ENCODE data around the gene MAD1L1.

The MAD1L1 gene

DNA sequence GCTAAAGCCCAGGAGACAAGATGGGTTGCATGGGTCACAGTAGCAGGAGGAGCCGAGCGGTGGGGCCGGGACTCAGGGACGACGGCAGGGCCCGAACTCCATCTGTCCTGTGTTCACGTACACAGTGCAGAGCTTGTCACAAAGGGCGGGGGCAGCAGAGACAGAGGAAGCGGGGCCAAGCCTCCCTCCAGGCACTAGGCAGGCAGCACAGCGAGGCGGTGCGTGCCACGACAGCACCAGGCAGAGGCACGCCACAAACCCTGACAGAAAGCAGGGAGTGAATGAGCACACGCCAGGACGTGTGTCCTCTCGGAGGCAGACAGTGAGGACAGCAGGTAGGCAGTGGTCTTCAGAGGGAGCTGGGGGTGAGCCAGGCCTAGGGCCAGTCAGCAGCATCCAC lies 177.8 kb downstream of the MAD1L1 start:
- TF ChIP-seq, protein P1, sequence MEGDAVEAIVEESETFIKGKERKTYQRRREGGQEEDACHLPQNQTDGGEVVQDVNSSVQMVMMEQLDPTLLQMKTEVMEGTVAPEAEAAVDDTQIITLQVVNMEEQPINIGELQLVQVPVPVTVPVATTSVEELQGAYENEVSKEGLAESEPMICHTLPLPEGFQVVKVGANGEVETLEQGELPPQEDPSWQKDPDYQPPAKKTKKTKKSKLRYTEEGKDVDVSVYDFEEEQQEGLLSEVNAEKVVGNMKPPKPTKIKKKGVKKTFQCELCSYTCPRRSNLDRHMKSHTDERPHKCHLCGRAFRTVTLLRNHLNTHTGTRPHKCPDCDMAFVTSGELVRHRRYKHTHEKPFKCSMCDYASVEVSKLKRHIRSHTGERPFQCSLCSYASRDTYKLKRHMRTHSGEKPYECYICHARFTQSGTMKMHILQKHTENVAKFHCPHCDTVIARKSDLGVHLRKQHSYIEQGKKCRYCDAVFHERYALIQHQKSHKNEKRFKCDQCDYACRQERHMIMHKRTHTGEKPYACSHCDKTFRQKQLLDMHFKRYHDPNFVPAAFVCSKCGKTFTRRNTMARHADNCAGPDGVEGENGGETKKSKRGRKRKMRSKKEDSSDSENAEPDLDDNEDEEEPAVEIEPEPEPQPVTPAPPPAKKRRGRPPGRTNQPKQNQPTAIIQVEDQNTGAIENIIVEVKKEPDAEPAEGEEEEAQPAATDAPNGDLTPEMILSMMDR (conservative IDR thresholded peaks at IDR 0.05; ENCODE audit: control insufficient read depth, insufficient read depth, low read depth, low read length), result no peak

DNA sequence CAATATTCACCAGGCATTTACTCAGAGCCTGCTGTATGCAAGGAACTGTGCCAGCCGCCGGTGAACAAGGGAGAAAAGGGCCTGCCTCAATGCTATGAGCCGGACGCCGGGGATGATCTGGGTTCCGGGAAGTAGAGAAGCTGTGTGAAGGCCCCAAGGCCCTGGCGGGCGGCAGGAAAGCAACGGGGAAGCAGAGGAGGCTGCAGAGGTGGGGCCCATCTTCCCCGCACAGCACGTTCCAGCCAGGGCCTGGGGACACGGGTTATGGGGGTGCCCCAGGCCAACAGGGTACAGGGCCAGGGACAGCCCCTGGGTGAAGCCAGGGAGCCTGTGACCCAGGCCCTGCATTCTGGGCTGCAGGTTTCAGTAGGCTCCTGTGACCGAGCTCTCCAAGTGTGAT lies 179.3 kb downstream of the MAD1L1 start:
- no peak for DNase-seq (ENCODE audit: low read depth)
- TF ChIP-seq, protein P1 (conservative IDR thresholded peaks at IDR 0.05; ENCODE audit: control insufficient read depth, insufficient read depth, low read depth, low read length), result no peak

More for the DNA sequence above, 177.8 kb downstream of the MAD1L1 start:
- DNase-seq (ENCODE audit: low read depth), result no peak
- no peak overlapping the region for H3K4me3 ChIP-seq (ENCODE audit: control insufficient read depth, low read depth, low read length)

DNA sequence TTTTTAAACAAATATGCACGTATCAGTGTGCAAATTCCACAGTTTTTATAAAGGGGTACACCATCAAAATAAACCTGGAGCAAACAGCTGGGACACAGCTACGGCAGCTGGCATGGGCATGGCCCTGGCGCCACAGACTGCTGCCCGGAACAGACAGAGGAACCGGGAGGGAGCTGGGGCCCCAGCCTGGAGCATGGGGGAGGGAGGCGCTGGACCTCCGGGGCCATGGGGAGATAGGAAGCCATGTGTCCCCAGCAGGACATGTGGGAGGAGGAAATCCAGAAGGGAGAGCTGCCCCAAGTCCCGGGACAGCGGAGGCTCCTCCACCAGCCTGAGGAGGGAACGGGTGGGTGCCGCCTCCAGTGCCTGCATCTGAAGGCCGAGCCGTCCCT lies 180.1 kb downstream of the MAD1L1 start:
- DNase-seq (ENCODE audit: low read depth), result no peak
- H3K4me3 ChIP-seq (ENCODE audit: control insufficient read depth, low read depth, low read length), result no peak overlapping the region
- TF ChIP-seq, protein P1 (conservative IDR thresholded peaks at IDR 0.05; ENCODE audit: control insufficient read depth, insufficient read depth, low read depth, low read length), result no peak

More for the DNA sequence above, 179.3 kb downstream of the MAD1L1 start:
- H3K4me3 ChIP-seq (ENCODE audit: control insufficient read depth, low read depth, low read length), result no peak overlapping the region

DNA sequence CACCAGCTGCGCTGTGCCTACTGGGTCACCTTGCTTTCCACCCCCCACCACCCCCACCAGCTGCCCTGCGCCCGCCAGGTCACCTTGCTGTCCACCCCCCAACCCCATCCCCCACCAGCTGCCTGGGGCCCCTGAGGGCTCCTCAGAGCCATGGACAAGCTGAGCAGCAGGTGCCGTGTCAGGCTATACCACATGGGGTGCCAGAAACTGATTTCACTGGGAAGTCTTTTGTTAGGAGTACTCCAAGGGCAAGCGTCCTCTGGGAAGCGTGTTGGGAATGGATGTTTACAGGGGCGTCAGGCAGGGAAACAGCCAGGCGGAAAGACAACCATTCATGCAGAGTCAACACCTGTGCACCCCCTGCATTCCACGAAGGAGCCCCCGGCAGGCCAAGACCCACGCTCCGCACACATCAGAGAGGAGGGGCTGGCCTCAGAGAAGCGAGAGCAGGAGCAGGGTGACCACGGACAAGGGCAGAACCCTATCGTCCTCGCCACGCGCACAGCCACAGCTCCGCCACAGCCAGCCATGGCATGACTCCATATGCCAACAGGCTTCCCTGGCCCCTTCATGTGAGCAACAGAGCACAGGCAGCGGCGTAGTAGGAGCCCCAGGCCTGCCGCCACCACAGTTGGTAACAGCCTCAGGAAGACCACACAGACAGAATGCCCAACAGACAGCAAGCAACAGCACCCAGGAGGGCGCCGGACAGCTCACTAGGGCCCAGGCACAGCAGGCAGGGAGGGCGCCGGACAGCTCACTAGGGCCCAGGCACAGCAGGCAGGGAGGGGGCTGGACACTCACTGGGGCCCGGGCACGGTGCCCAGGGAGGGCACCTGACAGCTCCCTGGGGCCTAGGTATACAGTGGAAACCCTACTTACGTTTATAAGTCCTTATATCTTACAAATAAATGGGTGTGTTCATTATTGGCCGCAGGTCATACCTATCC lies 180.8 kb downstream of the MAD1L1 start:
- no peak for DNase-seq (ENCODE audit: low read depth)
- H3K4me3 ChIP-seq (ENCODE audit: control insufficient read depth, low read depth, low read length), result no peak overlapping the region
- TF ChIP-seq, protein P1 (conservative IDR thresholded peaks at IDR 0.05; ENCODE audit: control insufficient read depth, insufficient read depth, low read depth, low read length), result no peak

DNA sequence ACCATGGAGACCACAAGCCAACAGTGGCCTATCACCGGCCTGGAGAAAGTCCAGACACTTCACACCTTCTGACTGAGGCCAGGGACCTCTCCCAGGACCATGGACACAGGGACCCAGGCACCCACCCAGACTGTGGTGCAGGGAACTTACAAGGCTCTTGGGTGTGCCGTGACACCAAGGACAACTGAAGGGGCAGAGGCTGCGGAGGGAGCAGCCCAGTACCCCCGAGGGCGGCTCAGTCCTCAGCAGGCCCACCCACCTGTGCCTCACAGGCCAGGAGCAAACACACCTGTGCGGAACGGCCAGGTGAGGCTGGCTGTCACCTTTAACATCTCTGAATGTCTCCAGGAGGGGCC lies 182.3 kb downstream of the MAD1L1 start:
- TF ChIP-seq, protein P1 (conservative IDR thresholded peaks at IDR 0.05; ENCODE audit: control insufficient read depth, insufficient read depth, low read depth, low read length), result no peak

DNA sequence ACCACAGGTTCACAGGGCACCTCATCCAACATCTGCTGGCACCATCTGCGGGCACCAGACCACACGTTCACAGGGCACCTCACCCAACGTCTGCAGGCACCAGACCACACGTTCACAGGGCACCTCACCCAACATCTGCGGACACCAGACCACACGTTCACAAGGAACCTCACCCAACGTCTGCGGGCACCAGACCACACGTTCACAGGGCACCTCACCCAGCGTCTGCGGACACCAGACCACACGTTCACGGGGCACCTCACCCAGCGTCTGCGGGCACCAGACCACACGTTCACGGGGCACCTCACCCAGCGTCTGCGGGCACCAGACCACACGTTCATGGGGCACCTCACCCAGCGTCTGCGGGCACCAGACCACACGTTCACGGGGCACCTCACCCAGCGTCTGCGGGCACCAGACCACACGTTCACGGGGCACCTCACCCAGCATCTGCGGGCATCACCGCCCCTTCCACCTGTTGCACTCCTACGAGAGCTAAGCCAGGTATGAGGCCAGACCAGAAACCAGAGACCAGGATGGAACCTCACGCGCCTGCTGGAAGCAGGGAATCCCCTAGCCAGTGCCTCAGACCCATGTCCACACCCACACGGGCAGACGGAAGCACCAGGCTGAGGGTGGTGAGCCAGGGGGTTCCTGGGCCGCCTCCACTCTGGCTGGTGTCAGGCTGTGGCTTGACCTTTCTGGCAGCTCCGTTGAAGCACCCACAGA lies 182.8 kb downstream of the MAD1L1 start:
- H3K4me3 ChIP-seq (ENCODE audit: control insufficient read depth, low read depth, low read length), result no peak overlapping the region
- TF ChIP-seq, protein P1 (conservative IDR thresholded peaks at IDR 0.05; ENCODE audit: control insufficient read depth, insufficient read depth, low read depth, low read length), result no peak
- no peak for DNase-seq (ENCODE audit: low read depth)

More for the DNA sequence above, 182.3 kb downstream of the MAD1L1 start:
- DNase-seq (ENCODE audit: low read depth), result no peak
- no peak overlapping the region for H3K4me3 ChIP-seq (ENCODE audit: control insufficient read depth, low read depth, low read length)

All from fibroblast of mammary gland (primary cell).